ENCODE measurements around the gene TOMM7.

TOMM7 gene

GRCh38 chr7:22771872-22772228 lies 50.8 kb downstream of the TOMM7 start:
- DNase-seq (ENCODE audit: insufficient read length, low spot score), result no peak
- FAIRE-seq, result no peak
- TF ChIP-seq CTCF (IDR thresholded peaks at IDR 0.05; ENCODE audit: insufficient read depth, missing control alignments), result no peak

- TF ChIP-seq CTCF (IDR thresholded peaks at IDR 0.05; ENCODE audit: insufficient read depth, missing control alignments), result no peak
- FAIRE-seq (no peak), DNase-seq (ENCODE audit: insufficient read length, low spot score) (no peak)
Observed at GRCh38 chr7:22771194-22771871, 51.3 kb downstream of the TOMM7 start.

GRCh38 chr7:22765609-22766008 lies 57.0 kb downstream of the TOMM7 start:
- FAIRE-seq (no peak), DNase-seq (ENCODE audit: insufficient read length, low spot score) (no peak)
- TF ChIP-seq CTCF (IDR thresholded peaks at IDR 0.05; ENCODE audit: insufficient read depth, missing control alignments), result no peak
